Transverse colon (tissue), 4 donors: Measurements from ENCODE around the gene VTI1A. TPM values are rescaled to one million over a fixed set of nuclear protein-coding genes. Genes with fewer than 3 reads are reported as not detected.
"Not testable (repeated sequence)": the region's sequence is repeated elsewhere in the genome, so short reads cannot be mapped to it uniquely, and the experiment has no call there.

Source experiments
- DNase-seq: peaks from one replicate; pipeline ENCODE4 v3.0.0-alpha.2; 2019
- H3K27ac ChIP-seq, 4 donors: fragments of 200-600 bp; sonication (generic); 2 replicates each; pipeline ENCODE4 v1.5.1; 2016 to 2018; ENCODE audit warnings: inconsistent platforms in 4 of 4
- H3K27me3 ChIP-seq: fragments of 200-600 bp; sonication (generic); 2 replicates; pipeline ENCODE4 v1.5.1; 2017; ENCODE audit warnings: inconsistent platforms
- H3K36me3 ChIP-seq, 4 donors: fragments of 200-600 bp; sonication (generic); 2 replicates each; pipeline ENCODE4 v1.5.1; 2017 to 2019; ENCODE audit warnings: inconsistent platforms in 4 of 4
- H3K4me1 ChIP-seq, 4 donors: fragments of 200-600 bp; sonication (generic); 2 replicates each; pipeline ENCODE4 v1.5.1; 2017 to 2020; ENCODE audit warnings: inconsistent platforms in 4 of 4
- H3K4me3 ChIP-seq, 4 donors: fragments of 200-600 bp; sonication (generic); 1 replicate in 1 of 4; 2 replicates in 3 of 4; pipeline versions ENCODE4 v1.5.1 to v1.6.1; 2017 to 2019; ENCODE audit warnings: inconsistent platforms in 4 of 4
- H3K9me3 ChIP-seq, 2 donors: fragments of 200-600 bp; sonication (generic); 2 replicates each; pipeline ENCODE4 v1.5.1; 2017 to 2019; ENCODE audit warnings: inconsistent platforms in 2 of 2
- EP300 ChIP-seq: sonication (generic); formaldehyde crosslinking; IDR thresholded peaks from one replicate; pipeline ENCODE4 v1.6.1; 2017; ENCODE audit warnings: antibody characterized with exemption, low read depth
- POLR2A ChIP-seq: fragments of 450-650 bp; IDR thresholded peaks from one replicate; pipeline ENCODE4 v1.6.1; 2016; ENCODE audit warnings: antibody characterized with exemption, mild to moderate bottlenecking, moderate library complexity
- POLR2AphosphoS5 ChIP-seq, 3 donors: sonication (generic); formaldehyde crosslinking; IDR thresholded peaks; one replicate each; pipeline ENCODE4 v1.6.1; 2016; ENCODE audit warnings: antibody characterized with exemption in 3 of 3
- WGBS, 2 donors: methylation state at CpG; one replicate each; pipeline ENCODE4 v1.1.5; 2018; ENCODE audit warnings: low coverage in 1 of 2; 5-methylcytosine and 5-hydroxymethylcytosine counted together
- in situ Hi-C, 4 donors: fragments of 200-750 bp; cut with MboI; loops; one replicate each; pipeline versions ENCODE4 v1.15.0 to v1.15.1; 2017; ENCODE audit warnings: low sequenced_read_pairs in 3 of 4, low pct_ligation_motif_present in 1 of 4, low pct_unique_long_range_greater_than_20kb in 1 of 4
- intact Hi-C: fragments of 100-400 bp; cut with DNase I; formaldehyde crosslinking; loops from one replicate; pipeline ENCODE4 v1.15.1; 2023; ENCODE audit warnings: low total_unique reads
- total RNA-seq, 4 donors: library from RNA; depleted of rRNA; stranded (reverse); fragments of >200 nt; gene quantifications; one replicate each; pipeline ENCODE4 v1.1.0, GENCODE V29; 2016
- TF ChIP-seq, protein P1 (sequence below), 5 experiments: fragments of 200-600 bp in 3 of 5; fragments of 450-650 bp in 2 of 5; sonication (generic) in 3 of 5; IDR thresholded peaks; 1 replicate in 2 of 5; 2 replicates in 3 of 5; pipeline ENCODE4 v1.5.1; 2016 to 2017; ENCODE audit warnings: antibody characterized with exemption in 5 of 5, inconsistent platforms in 3 of 5, mild to moderate bottlenecking in 2 of 5, moderate library complexity in 1 of 5

VTI1A gene
- total RNA-seq, 4 donors from 2014 or later: 65.8 to 211 (median 149) TPM

DNA sequence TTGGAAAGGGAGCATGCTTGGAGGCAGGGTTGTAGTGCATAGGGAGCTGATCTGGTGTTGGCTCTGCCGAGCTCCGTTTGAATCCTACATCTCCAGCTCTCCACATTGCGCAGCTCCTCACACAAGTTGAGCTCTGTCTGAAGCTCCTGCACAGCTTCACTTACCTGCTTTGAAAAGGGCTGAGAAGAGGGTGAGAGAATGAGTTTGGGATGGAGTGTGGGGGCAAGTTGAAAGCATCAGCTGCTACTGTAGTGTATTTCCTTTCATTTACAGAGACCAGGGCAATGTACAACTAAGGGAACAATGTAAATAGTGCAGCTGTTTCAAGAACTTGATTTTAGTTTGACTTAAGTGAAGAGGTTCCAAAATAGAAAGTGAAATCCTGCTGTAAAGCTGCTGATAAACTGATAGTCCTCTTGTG lies 88.5 kb downstream of the VTI1A start:
- in situ Hi-C loops: no loop called here

DNA sequence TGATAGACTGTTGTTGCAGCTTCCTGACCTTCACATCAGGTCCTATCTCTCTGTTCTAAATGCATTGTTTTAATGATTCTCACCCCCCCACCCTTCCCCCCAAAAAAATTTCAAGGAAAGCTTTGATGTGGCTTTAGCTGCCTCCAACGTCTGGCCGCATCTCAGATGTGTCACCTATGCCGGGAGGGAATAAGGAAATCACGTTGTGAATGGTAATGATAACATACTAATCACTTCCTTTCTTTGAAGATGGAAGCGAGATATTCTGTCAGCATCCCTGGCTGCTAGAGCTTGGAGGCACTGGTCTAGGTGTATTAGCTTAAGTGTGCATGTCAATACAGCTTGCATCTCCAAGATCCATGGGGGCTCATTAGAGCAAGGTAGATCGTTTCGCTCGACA lies 89.6 kb downstream of the VTI1A start:
- peaks cover 0 to 14% (median 0%) of the 10 kb centered on the region in 4 donors for H3K36me3 ChIP-seq
- intact Hi-C loops (no loop called here), in situ Hi-C loops (no loop called here)
- H3K9me3 ChIP-seq: no peaks in the 10 kb centered on the region
- peaks cover 0 to 37% (median 5%) of the 10 kb centered on the region in 4 donors for H3K4me1 ChIP-seq
- TF ChIP-seq, protein P1, sequence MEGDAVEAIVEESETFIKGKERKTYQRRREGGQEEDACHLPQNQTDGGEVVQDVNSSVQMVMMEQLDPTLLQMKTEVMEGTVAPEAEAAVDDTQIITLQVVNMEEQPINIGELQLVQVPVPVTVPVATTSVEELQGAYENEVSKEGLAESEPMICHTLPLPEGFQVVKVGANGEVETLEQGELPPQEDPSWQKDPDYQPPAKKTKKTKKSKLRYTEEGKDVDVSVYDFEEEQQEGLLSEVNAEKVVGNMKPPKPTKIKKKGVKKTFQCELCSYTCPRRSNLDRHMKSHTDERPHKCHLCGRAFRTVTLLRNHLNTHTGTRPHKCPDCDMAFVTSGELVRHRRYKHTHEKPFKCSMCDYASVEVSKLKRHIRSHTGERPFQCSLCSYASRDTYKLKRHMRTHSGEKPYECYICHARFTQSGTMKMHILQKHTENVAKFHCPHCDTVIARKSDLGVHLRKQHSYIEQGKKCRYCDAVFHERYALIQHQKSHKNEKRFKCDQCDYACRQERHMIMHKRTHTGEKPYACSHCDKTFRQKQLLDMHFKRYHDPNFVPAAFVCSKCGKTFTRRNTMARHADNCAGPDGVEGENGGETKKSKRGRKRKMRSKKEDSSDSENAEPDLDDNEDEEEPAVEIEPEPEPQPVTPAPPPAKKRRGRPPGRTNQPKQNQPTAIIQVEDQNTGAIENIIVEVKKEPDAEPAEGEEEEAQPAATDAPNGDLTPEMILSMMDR (IDR thresholded peaks at IDR 0.05): no peak
- TF ChIP-seq POLR2A (no peak), POLR2AphosphoS5 (IDR thresholded peaks at IDR 0.05) (no peak), EP300 (no peak)
- DNase-seq: no peak
- no peak overlapping the region for H3K27ac ChIP-seq
- H3K4me3 ChIP-seq: no peak overlapping the region
- 87% methylated on average over 3 to 8 of the region's 8 CpGs for WGBS, 2 donors
- H3K27me3 ChIP-seq: no peaks in the 10 kb centered on the region

More for the DNA sequence above, 88.5 kb downstream of the VTI1A start:
- intact Hi-C loops: no loop called here
- 35 to 45% methylated on average over 2 to 3 of the region's 3 CpGs for WGBS, 2 donors
- Histone ChIP-seq H3K4me1 (peaks cover 0 to 37% (median 5%) of the 10 kb centered on the region in 4 donors), H3K27me3 (no peaks in the 10 kb centered on the region), H3K36me3 (peaks cover 0 to 14% (median 0%) of the 10 kb centered on the region in 4 donors), H3K27ac (peak overlapping the region in 1 of 4 donors; percentile 22), H3K4me3 (peak overlapping the region in 1 of 4 donors; percentile 5), H3K9me3 (no peaks in the 10 kb centered on the region)
- TF ChIP-seq EP300 (no peak), POLR2A (no peak), POLR2AphosphoS5 (IDR thresholded peaks at IDR 0.05) (no peak)
- TF ChIP-seq, protein P1 (IDR thresholded peaks at IDR 0.05): no peak
- no peak for DNase-seq

DNA sequence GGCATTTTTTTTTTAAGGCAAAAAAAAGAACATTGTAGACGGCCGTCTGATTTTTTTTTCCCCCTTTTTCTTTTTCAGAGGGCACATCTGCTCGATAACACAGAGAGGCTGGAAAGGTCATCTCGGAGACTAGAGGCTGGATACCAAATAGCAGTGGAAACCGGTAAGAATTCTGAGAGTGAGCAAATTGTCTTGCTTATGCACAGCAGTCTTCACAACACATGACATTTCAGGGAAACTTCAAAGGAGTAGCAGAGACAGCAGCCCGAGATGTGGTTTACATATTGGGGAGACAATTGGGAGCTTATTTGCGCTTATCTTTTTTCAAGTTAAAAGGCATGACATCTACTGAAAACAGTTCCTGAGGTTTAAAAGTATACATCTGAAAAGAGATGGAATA lies 91.2 kb downstream of the VTI1A start:
- Histone ChIP-seq H3K27me3 (no peaks in the 10 kb centered on the region), H3K36me3 (peaks cover 0 to 14% (median 0%) of the 10 kb centered on the region in 4 donors), H3K4me3 (no peak overlapping the region), H3K4me1 (peaks cover 0 to 28% (median 3%) of the 10 kb centered on the region in 4 donors), H3K9me3 (no peaks in the 10 kb centered on the region), H3K27ac (no peak overlapping the region)
- TF ChIP-seq POLR2A: no peak
- intact Hi-C loops (no loop called here), in situ Hi-C loops (no loop called here)
- WGBS, 2 donors: 94 to 96% methylated on average over 7 of the region's 7 CpGs
- DNase-seq: no peak

DNA sequence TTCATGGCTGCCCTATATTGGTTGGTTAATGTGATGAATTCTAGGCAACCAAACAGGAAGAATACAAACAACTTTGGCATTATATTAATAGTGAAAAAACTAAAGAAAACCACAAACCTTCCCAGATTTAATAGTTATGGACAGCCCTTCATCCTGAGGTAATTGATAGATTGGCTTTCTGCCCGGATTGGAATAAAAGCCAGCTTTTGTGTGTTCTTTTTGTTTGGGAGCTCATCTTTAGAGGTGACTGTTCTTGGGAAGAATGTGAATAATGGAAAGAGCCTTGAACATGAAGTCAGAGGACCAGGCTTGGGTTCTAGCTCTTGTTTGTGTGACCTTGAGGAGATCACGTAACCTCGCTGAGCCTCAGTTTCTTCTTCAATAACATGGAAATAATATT lies 92.3 kb downstream of the VTI1A start:
- intact Hi-C loops (no loop called here), in situ Hi-C loops (no loop called here)
- Histone ChIP-seq H3K27ac (no peak overlapping the region), H3K9me3 (no peaks in the 10 kb centered on the region), H3K36me3 (peaks cover 0 to 14% (median 0%) of the 10 kb centered on the region in 4 donors), H3K4me1 (peaks cover 0 to 17% (median 3%) of the 10 kb centered on the region in 4 donors), H3K4me3 (no peak overlapping the region), H3K27me3 (no peaks in the 10 kb centered on the region)
- WGBS, 2 donors: 97 to 98% methylated on average over 3 of the region's 3 CpGs
- TF ChIP-seq POLR2A (no peak), POLR2AphosphoS5 (IDR thresholded peaks at IDR 0.05) (no peak)
- no peak for DNase-seq

DNA sequence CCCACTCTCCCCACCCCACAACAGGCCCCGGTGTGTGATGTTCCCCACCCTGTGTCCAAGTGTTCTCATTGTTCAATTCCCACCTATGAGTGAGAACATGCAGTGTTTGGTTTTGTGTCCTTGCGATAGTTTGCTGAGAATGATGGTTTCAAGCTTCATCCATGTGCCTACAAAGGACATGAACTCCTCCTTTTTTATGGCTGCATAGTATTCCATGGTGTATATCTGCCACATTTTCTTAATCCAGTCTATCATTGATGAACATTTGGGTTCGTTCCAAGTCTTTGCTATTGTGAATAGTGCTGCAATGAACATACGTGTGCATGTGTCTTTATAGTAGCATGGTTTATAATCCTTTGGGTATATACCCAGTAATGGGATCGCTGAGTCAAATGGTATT lies 95.8 kb downstream of the VTI1A start:
- H3K27me3 ChIP-seq, H3K4me1 ChIP-seq, in situ Hi-C loops, DNase-seq, H3K4me3 ChIP-seq, intact Hi-C loops, H3K9me3 ChIP-seq, H3K27ac ChIP-seq: not testable (repeated sequence)
- peaks cover 0 to 14% (median 0%) of the 10 kb centered on the region in 4 donors for H3K36me3 ChIP-seq
- 99 to 100% methylated on average over 4 to 5 of the region's 5 CpGs for WGBS, 2 donors

DNA sequence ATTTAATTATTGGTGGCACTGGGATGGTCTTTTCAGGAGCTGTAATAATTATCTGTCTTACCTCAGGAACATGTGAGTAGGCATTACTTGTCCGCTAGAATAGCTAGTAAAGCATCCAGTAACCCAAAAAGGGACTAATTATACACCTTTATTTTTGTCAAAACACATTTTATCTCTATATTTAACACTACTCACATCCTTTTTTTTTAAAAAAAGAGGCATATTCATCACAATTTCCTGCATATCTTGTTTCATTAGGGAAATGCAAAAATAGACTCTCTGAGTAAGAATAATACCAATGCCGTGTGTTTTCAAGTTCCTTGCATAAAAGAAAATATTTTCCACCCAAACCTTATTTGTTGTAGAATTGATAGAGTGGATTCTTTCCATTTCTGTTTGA lies 99.5 kb downstream of the VTI1A start:
- Histone ChIP-seq H3K9me3 (no peaks in the 10 kb centered on the region), H3K27me3 (no peaks in the 10 kb centered on the region), H3K4me3 (no peak overlapping the region), H3K27ac (no peak overlapping the region), H3K36me3 (no peaks in the 10 kb centered on the region), H3K4me1 (no peaks in the 10 kb centered on the region)
- WGBS, 2 donors: 70 to 75% methylated on average over 2 of the region's 2 CpGs
- intact Hi-C loops (no loop called here), in situ Hi-C loops (no loop called here)
- TF ChIP-seq, protein P1 (IDR thresholded peaks at IDR 0.05): no peak
- TF ChIP-seq POLR2A (no peak), EP300 (no peak), POLR2AphosphoS5 (IDR thresholded peaks at IDR 0.05) (no peak)
- DNase-seq: no peak
